IMR-90 (cell line): ENCODE measurements around the gene MRM2.

Experiments
- CHD1 ChIP-seq: IDR thresholded peaks from 2 replicates; pipeline ENCODE4 v1.6.1; 2012; ENCODE audit warnings: low read depth, low read length, improper control_type of control experiment
- CTCF ChIP-seq: conservative IDR thresholded peaks from 2 replicates; pipeline ENCODE4 v1.5.1; 2012; ENCODE audit warnings: mild to moderate bottlenecking, low read depth, low read length, improper control_type of control experiment
- FOS ChIP-seq: fragments of 150-350 bp; IDR thresholded peaks from 2 replicates; pipeline ENCODE4 v1.6.1; 2016; ENCODE audit warnings: low read depth, low read length
- MAZ ChIP-seq: IDR thresholded peaks from 2 replicates; pipeline ENCODE4 v1.6.1; 2012; ENCODE audit warnings: low read depth, mild to moderate bottlenecking, low read length, improper control_type of control experiment, moderate library complexity, borderline replicate concordance
- MXI1 ChIP-seq: IDR thresholded peaks from 2 replicates; pipeline ENCODE4 v1.6.1; 2012; ENCODE audit warnings: low read depth, mild to moderate bottlenecking, low read length, moderate library complexity, borderline replicate concordance
- POLR2A ChIP-seq: IDR thresholded peaks from 2 replicates; pipeline ENCODE4 v1.6.1; 2012; ENCODE audit warnings: mild to moderate bottlenecking, low read depth, low read length
- RAD21 ChIP-seq: IDR thresholded peaks from 2 replicates; pipeline ENCODE4 v1.6.1; 2012; ENCODE audit warnings: low read length, improper control_type of control experiment
- RCOR1 ChIP-seq: IDR thresholded peaks from 2 replicates; pipeline ENCODE4 v1.6.1; 2012; ENCODE audit warnings: mild to moderate bottlenecking, low read length, improper control_type of control experiment; ENCODE audit not compliant: insufficient replicate concordance
- RFX5 ChIP-seq: IDR thresholded peaks from 2 replicates; pipeline ENCODE4 v1.8.0; 2012; ENCODE audit warnings: low read depth, mild to moderate bottlenecking, low read length, moderate library complexity
- USF2 ChIP-seq: fragments of 150-350 bp; IDR thresholded peaks from 2 replicates; pipeline ENCODE4 v1.6.1; 2017; ENCODE audit warnings: mild to moderate bottlenecking, antibody characterized with exemption, low read length, low read depth

- TF ChIP-seq CTCF, result no peak
- no peak for TF ChIP-seq POLR2A
- TF ChIP-seq FOS, result no peak
- TF ChIP-seq MAZ, result no peak
- TF ChIP-seq RAD21, result no peak
- no peak for TF ChIP-seq RCOR1
- no peak for TF ChIP-seq RFX5
- TF ChIP-seq CHD1, result no peak
- TF ChIP-seq USF2, result no peak
- no peak for TF ChIP-seq MXI1
Measured at GRCh38 chr7:2193575-2194305, 48.3 kb downstream of the MRM2 start.
